Measurements from ENCODE around the gene DCX.

Gene DCX

GRCh38 chrX:111340054-111340453, 71.9 kb downstream of the DCX start:
- H3K4me2 ChIP-seq (ENCODE audit: insufficient read depth, low read length) = no peak overlapping the region
- H3K79me2 ChIP-seq (ENCODE audit: insufficient read depth, low read length) = no peaks in the 10 kb centered on the region
- no peaks in the 10 kb centered on the region for H3K9me3 ChIP-seq (ENCODE audit: insufficient read depth, low read length, severe bottlenecking)
- no peak overlapping the region for H3K9ac ChIP-seq (ENCODE audit: low read depth, low read length)
- no peaks in the 10 kb centered on the region for H3K4me1 ChIP-seq (ENCODE audit: insufficient read depth, low read length)
- DNase-seq (no peak), ATAC-seq (ENCODE audit: insufficient read depth, low read depth) (no peak)
- no peaks in the 10 kb centered on the region for H3K36me3 ChIP-seq (ENCODE audit: insufficient read depth, low read length)
- H4K20me1 ChIP-seq (ENCODE audit: insufficient read depth, low read length) = no peaks in the 10 kb centered on the region
- H3K4me3 ChIP-seq (ENCODE audit: low read depth in 1 of 2, low read length in 2 of 2) = no peak overlapping the region
- no peak overlapping the region for H2AFZ ChIP-seq (ENCODE audit: low read depth, low read length)
- TF ChIP-seq, protein P1, sequence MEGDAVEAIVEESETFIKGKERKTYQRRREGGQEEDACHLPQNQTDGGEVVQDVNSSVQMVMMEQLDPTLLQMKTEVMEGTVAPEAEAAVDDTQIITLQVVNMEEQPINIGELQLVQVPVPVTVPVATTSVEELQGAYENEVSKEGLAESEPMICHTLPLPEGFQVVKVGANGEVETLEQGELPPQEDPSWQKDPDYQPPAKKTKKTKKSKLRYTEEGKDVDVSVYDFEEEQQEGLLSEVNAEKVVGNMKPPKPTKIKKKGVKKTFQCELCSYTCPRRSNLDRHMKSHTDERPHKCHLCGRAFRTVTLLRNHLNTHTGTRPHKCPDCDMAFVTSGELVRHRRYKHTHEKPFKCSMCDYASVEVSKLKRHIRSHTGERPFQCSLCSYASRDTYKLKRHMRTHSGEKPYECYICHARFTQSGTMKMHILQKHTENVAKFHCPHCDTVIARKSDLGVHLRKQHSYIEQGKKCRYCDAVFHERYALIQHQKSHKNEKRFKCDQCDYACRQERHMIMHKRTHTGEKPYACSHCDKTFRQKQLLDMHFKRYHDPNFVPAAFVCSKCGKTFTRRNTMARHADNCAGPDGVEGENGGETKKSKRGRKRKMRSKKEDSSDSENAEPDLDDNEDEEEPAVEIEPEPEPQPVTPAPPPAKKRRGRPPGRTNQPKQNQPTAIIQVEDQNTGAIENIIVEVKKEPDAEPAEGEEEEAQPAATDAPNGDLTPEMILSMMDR (IDR thresholded peaks at IDR 0.05; ENCODE audit: borderline replicate concordance, extremely low read depth, low read length, poor library complexity, severe bottlenecking) = no peak
- no peak for TF ChIP-seq EZH2 (IDR thresholded peaks at IDR 0.05; ENCODE audit: borderline replicate concordance, low read depth, low read length, severe bottlenecking)
- no peak overlapping the region for H3K27ac ChIP-seq (ENCODE audit: low read length)
- H3K27me3 ChIP-seq (ENCODE audit: insufficient read depth, low read length, poor library complexity) = no peaks in the 10 kb centered on the region

DNA sequence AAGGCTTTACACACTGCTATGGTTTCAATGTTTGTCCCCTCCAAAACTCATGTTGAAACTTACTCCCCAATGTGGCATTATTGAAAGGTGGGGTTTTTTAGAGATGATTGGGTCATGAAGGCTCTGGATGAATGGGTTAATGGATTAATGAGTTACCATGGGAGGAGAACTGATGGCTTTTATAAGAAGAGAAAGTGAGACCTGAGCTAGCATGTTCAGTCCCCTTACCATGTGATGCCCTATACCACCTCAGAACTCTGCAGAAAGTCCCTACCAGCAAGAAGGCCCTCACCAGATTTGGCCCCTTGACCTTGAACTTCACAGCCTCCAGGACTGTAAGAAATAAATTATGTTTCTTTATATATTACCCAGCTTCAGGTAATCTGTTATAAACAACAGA, 72.8 kb downstream of the DCX start:
- Histone ChIP-seq H2AFZ (ENCODE audit: low read depth, low read length) (no peak overlapping the region), H3K9me3 (ENCODE audit: insufficient read depth, low read length, severe bottlenecking) (no peaks in the 10 kb centered on the region), H3K36me3 (ENCODE audit: insufficient read depth, low read length) (no peaks in the 10 kb centered on the region), H3K4me3 (ENCODE audit: low read depth in 1 of 2, low read length in 2 of 2) (no peak overlapping the region), H3K4me1 (ENCODE audit: insufficient read depth, low read length) (no peaks in the 10 kb centered on the region), H3K4me2 (ENCODE audit: insufficient read depth, low read length) (no peak overlapping the region), H3K79me2 (ENCODE audit: insufficient read depth, low read length) (no peaks in the 10 kb centered on the region), H3K27me3 (ENCODE audit: insufficient read depth, low read length, poor library complexity) (no peaks in the 10 kb centered on the region), H3K27ac (ENCODE audit: low read length) (no peak overlapping the region), H3K9ac (ENCODE audit: low read depth, low read length) (no peak overlapping the region), H4K20me1 (ENCODE audit: insufficient read depth, low read length) (no peaks in the 10 kb centered on the region)
- no peak for DNase-seq
- TF ChIP-seq EZH2 (IDR thresholded peaks at IDR 0.05; ENCODE audit: borderline replicate concordance, low read depth, low read length, severe bottlenecking) = no peak
- ATAC-seq (ENCODE audit: insufficient read depth, low read depth) = no peak

GRCh38 chrX:111338095-111338698, 73.8 kb downstream of the DCX start:
- Histone ChIP-seq H4K20me1 (ENCODE audit: insufficient read depth, low read length) (no peaks in the 10 kb centered on the region), H3K27ac (ENCODE audit: low read length) (no peak overlapping the region), H3K27me3 (ENCODE audit: insufficient read depth, low read length, poor library complexity) (no peaks in the 10 kb centered on the region), H3K4me2 (ENCODE audit: insufficient read depth, low read length) (no peak overlapping the region), H3K9ac (ENCODE audit: low read depth, low read length) (no peak overlapping the region), H2AFZ (ENCODE audit: low read depth, low read length) (no peak overlapping the region), H3K36me3 (ENCODE audit: insufficient read depth, low read length) (no peaks in the 10 kb centered on the region), H3K4me3 (ENCODE audit: low read depth in 1 of 2, low read length in 2 of 2) (no peak overlapping the region), H3K79me2 (ENCODE audit: insufficient read depth, low read length) (no peaks in the 10 kb centered on the region), H3K4me1 (ENCODE audit: insufficient read depth, low read length) (no peaks in the 10 kb centered on the region), H3K9me3 (ENCODE audit: insufficient read depth, low read length, severe bottlenecking) (no peaks in the 10 kb centered on the region)
- ATAC-seq (ENCODE audit: insufficient read depth, low read depth) (no peak), DNase-seq (no peak)
- TF ChIP-seq, protein P1 (IDR thresholded peaks at IDR 0.05; ENCODE audit: borderline replicate concordance, extremely low read depth, low read length, poor library complexity, severe bottlenecking) = no peak
- no peak for TF ChIP-seq EZH2 (IDR thresholded peaks at IDR 0.05; ENCODE audit: borderline replicate concordance, low read depth, low read length, severe bottlenecking)

GRCh38 chrX:111337067-111337637, 74.8 kb downstream of the DCX start:
- H2AFZ ChIP-seq (ENCODE audit: low read depth, low read length) = no peak overlapping the region
- ATAC-seq (ENCODE audit: insufficient read depth, low read depth) = no peak
- no peaks in the 10 kb centered on the region for H3K27me3 ChIP-seq (ENCODE audit: insufficient read depth, low read length, poor library complexity)
- TF ChIP-seq EZH2 (IDR thresholded peaks at IDR 0.05; ENCODE audit: borderline replicate concordance, low read depth, low read length, severe bottlenecking) = no peak
- TF ChIP-seq, protein P1 (IDR thresholded peaks at IDR 0.05; ENCODE audit: borderline replicate concordance, extremely low read depth, low read length, poor library complexity, severe bottlenecking) = no peak
- no peaks in the 10 kb centered on the region for H3K36me3 ChIP-seq (ENCODE audit: insufficient read depth, low read length)
- DNase-seq = no peak
- H4K20me1 ChIP-seq (ENCODE audit: insufficient read depth, low read length) = no peaks in the 10 kb centered on the region
- H3K4me3 ChIP-seq (ENCODE audit: low read depth in 1 of 2, low read length in 2 of 2) = no peak overlapping the region
- H3K9me3 ChIP-seq (ENCODE audit: insufficient read depth, low read length, severe bottlenecking) = no peaks in the 10 kb centered on the region
- no peak overlapping the region for H3K27ac ChIP-seq (ENCODE audit: low read length)
- no peaks in the 10 kb centered on the region for H3K79me2 ChIP-seq (ENCODE audit: insufficient read depth, low read length)
- no peak overlapping the region for H3K9ac ChIP-seq (ENCODE audit: low read depth, low read length)
- no peaks in the 10 kb centered on the region for H3K4me1 ChIP-seq (ENCODE audit: insufficient read depth, low read length)
- H3K4me2 ChIP-seq (ENCODE audit: insufficient read depth, low read length) = no peak overlapping the region
